Activated CD8-positive, alpha-beta T cell treated with anti-CD3 and anti-CD28 coated beads, Interleukin-2, amount 10 ng/mL, durations not matched to agents 7 days and 5 days (primary cell): ENCODE data around the gene TRIM40. TPM values are rescaled to one million over a fixed set of nuclear protein-coding genes. Genes with fewer than 3 reads are reported as not detected.

Experiments used
- ATAC-seq: fragments of 150-1000 bp; cut with Tn5 transposase; one replicate; pipeline ENCODE4 v1.10.0; 2021; ENCODE audit warnings: moderate library complexity
- CTCF ChIA-PET: fragments of 350-600 bp; sonication (Branson Sonifier 250); formaldehyde crosslinking; loops from one replicate; lab custom pipeline; 2021; ENCODE audit warnings: antibody characterized with exemption; lab: Charles Lee
- POLR2A ChIA-PET: fragments of 350-600 bp; sonication (Branson Sonifier 250); formaldehyde crosslinking; loops from one replicate; lab custom pipeline; 2021; ENCODE audit warnings: antibody characterized with exemption; lab: Charles Lee
- DNase-seq: peaks from one replicate; pipeline ENCODE4 v3.0.0-alpha.2; 2020
- H3K27ac Mint-ChIP-seq: one replicate; pipeline ENCODE4 v1.8.0; 2021; ENCODE audit warnings: mild to moderate bottlenecking, mixed read lengths
- H3K27me3 Mint-ChIP-seq: one replicate; pipeline ENCODE4 v1.8.0; 2021; ENCODE audit warnings: low read depth, mixed read lengths
- H3K36me3 Mint-ChIP-seq: one replicate; pipeline ENCODE4 v1.8.0; 2021; ENCODE audit warnings: low read depth, mixed read lengths
- H3K4me1 Mint-ChIP-seq: one replicate; pipeline ENCODE4 v1.8.0; 2021; ENCODE audit warnings: low read depth, mixed read lengths
- H3K4me3 Mint-ChIP-seq: one replicate; pipeline ENCODE4 v1.8.0; 2021; ENCODE audit warnings: mild to moderate bottlenecking, mixed read lengths
- H3K9me3 Mint-ChIP-seq: one replicate; pipeline ENCODE4 v1.8.0; 2022; ENCODE audit warnings: mixed read lengths; ENCODE audit not compliant: insufficient read depth
- total RNA-seq, 2 experiments: library from RNA; stranded (reverse); gene quantifications; one replicate each; pipeline ENCODE4 v1.2.3, GENCODE V29; 2021

TRIM40 gene, protein sequence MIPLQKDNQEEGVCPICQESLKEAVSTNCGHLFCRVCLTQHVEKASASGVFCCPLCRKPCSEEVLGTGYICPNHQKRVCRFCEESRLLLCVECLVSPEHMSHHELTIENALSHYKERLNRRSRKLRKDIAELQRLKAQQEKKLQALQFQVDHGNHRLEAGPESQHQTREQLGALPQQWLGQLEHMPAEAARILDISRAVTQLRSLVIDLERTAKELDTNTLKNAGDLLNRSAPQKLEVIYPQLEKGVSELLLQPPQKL
- total RNA-seq: not detected

GRCh38 chr6:30135757-30136156, at the start of gene TRIM40:
TRIM40 (plus strand) TSS chr6:30136140; CDS start chr6:30137037, 897 bp downstream.
- no peak within 1 kb of the TSS for H3K4me3 Mint-ChIP-seq
- peaks cover 15% of the 10 kb centered on the region for H3K4me1 Mint-ChIP-seq
- no peak within 1 kb of the TSS for H3K27ac Mint-ChIP-seq
- POLR2A ChIA-PET: no interaction called here
- H3K36me3 Mint-ChIP-seq: no peaks in the 10 kb centered on the region
- CTCF ChIA-PET: interaction anchor here (7.6 kb wide), 1 partner anchor 32 kb away, joined by 248 read pairs; no protein-coding TSS in a partner anchor
- peaks cover 49% of the 10 kb centered on the region for H3K27me3 Mint-ChIP-seq
- no peaks in the 10 kb centered on the region for H3K9me3 Mint-ChIP-seq
- no peak for DNase-seq
- no peak for ATAC-seq

- H3K27ac Mint-ChIP-seq: no peak overlapping the region
- H3K27me3 Mint-ChIP-seq: peaks cover 46% of the 10 kb centered on the region
These were observed 48.1 kb upstream of the TRIM40 start for GRCh38 chr6:30087876-30088275.

GRCh38 chr6:30091577-30092381, 44.2 kb upstream of the TRIM40 start:
- Mint-ChIP-seq H3K4me3 (no peak overlapping the region), H3K4me1 (no peaks in the 10 kb centered on the region), H3K27ac (no peak overlapping the region), H3K27me3 (peaks cover 69% of the 10 kb centered on the region), H3K36me3 (no peaks in the 10 kb centered on the region), H3K9me3 (no peaks in the 10 kb centered on the region)
- ChIA-PET CTCF (interaction anchor here (2.1 kb wide), 1 partner anchor 11 kb away, joined by 9 read pairs; no protein-coding TSS in a partner anchor), POLR2A (no interaction called here)
- no peak for DNase-seq
- no peak for ATAC-seq

More at GRCh38 chr6:30087876-30088275, 48.1 kb upstream of the TRIM40 start:
- H3K4me1 Mint-ChIP-seq: no peaks in the 10 kb centered on the region
- POLR2A ChIA-PET: interaction anchor here (0.7 to 1.1 kb wide), 2 partner anchors 22 to 27 kb away, joined by 3 to 4 read pairs; partner anchors contain the start of gene POLR1H
- DNase-seq: no peak
- CTCF ChIA-PET: interaction anchor here (2.8 to 3.9 kb wide), 2 partner anchors 15 to 43 kb away, joined by 15 to 19 read pairs; no protein-coding TSS in a partner anchor
- no peaks in the 10 kb centered on the region for H3K36me3 Mint-ChIP-seq
- no peak for ATAC-seq
- no peak overlapping the region for H3K4me3 Mint-ChIP-seq
- no peaks in the 10 kb centered on the region for H3K9me3 Mint-ChIP-seq

DNA sequence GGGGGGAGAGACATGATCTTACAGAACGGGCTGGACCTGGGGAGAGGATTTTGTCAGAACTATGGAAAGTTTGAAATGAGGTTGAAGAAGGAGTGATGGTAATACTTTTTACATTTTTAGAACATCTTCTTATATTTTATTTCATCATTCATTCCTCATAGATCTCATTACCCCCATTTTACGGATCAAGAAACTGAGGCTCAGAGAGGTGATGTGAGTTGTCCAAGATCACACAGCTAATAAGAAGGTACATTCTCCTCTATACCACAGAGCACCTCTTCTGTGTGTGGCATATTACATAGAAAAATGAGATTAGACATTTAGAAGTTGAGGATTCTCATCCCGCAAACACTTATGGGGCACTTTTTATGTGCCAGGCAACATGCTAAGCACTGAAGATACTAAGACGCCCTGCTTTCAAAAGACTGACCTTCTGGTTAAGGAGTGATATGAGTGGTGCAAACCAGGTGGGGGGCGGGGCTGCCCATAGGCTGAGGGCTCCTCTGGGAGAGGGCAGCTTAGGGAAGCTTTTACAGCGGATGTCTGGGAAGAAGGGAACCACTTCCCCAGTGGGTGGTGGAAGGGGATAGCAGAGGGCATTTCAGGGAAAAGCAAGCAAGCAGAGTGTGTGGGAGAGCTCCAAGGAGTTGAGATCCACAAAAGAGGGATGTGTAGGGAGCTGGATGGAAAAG, 42.9 kb upstream of the TRIM40 start:
- Mint-ChIP-seq H3K4me1 (peaks cover 7% of the 10 kb centered on the region), H3K9me3 (no peaks in the 10 kb centered on the region), H3K4me3 (no peak overlapping the region), H3K27ac (no peak overlapping the region), H3K27me3 (peaks cover 69% of the 10 kb centered on the region), H3K36me3 (no peaks in the 10 kb centered on the region)
- ATAC-seq: no peak
- POLR2A ChIA-PET: no interaction called here
- no peak for DNase-seq
- CTCF ChIA-PET: interaction anchor here (2.1 kb wide), 1 partner anchor 11 kb away, joined by 13 read pairs; no protein-coding TSS in a partner anchor

DNA sequence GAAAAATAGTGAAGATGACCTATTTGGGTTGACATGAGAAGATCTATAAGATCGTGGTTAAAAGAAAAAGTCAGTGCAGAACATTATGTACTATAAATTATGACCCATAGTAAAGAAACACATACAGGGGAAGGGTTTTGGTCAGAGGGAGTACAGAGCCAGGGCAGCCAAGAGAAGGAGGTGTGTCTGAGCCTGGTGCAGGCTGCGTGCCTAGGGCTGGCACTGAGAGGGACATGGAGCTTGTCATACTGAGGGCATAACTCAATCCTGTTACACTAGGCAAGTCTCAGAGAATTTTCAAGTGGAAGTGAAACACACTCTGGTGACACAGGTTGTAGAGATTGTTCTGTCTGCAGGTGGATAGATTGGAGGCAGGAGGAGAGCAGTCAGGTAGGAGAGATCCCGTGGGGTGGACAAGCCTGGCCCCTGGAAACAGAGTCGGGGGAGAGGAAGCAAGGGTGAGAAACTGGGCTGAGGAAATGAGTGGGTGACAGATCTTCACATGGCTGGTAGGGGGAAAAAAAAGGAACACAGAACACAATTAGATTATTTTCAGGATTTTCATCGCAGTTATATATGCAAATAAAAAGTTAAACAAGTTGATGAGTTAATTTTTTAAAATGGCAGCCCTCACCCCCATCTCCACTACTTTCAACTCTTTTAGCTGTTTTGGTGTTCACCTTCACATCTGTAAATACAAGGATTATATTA, 41.8 kb upstream of the TRIM40 start:
- Mint-ChIP-seq H3K36me3 (no peaks in the 10 kb centered on the region), H3K27me3 (peaks cover 74% of the 10 kb centered on the region), H3K27ac (no peak overlapping the region), H3K4me3 (no peak overlapping the region), H3K4me1 (peaks cover 12% of the 10 kb centered on the region), H3K9me3 (no peaks in the 10 kb centered on the region)
- ATAC-seq: no peak
- ChIA-PET CTCF (interaction anchor here (0.7 to 2.1 kb wide), 4 partner anchors 10 to 37 kb away, joined by 3 to 13 read pairs (median 3); no protein-coding TSS in a partner anchor), POLR2A (interaction anchor here (0.9 to 2.5 kb wide), 2 partner anchors 10 to 33 kb away, joined by 3 to 8 read pairs; partner anchors contain the start of gene POLR1H)
- peak; percentile 13 for DNase-seq

GRCh38 chr6:30096829-30097228, 39.1 kb upstream of the TRIM40 start:
- Mint-ChIP-seq H3K27me3 (peaks cover 78% of the 10 kb centered on the region), H3K9me3 (no peaks in the 10 kb centered on the region)

GRCh38 chr6:30097902-30098768, 37.8 kb upstream of the TRIM40 start:
- ATAC-seq: no peak
- DNase-seq: no peak
- H3K4me3 Mint-ChIP-seq: no peak overlapping the region
- H3K27me3 Mint-ChIP-seq: peaks cover 70% of the 10 kb centered on the region
- no peaks in the 10 kb centered on the region for H3K36me3 Mint-ChIP-seq
- H3K27ac Mint-ChIP-seq: no peak overlapping the region
- peaks cover 39% of the 10 kb centered on the region for H3K4me1 Mint-ChIP-seq
- POLR2A ChIA-PET: no interaction called here
- CTCF ChIA-PET: interaction anchor here (1.0 kb wide), 1 partner anchor 33 kb away, joined by 4 read pairs; no protein-coding TSS in a partner anchor
- H3K9me3 Mint-ChIP-seq: no peaks in the 10 kb centered on the region

More at GRCh38 chr6:30096829-30097228, 39.1 kb upstream of the TRIM40 start:
- H3K36me3 Mint-ChIP-seq: no peaks in the 10 kb centered on the region
- POLR2A ChIA-PET: no interaction called here
- ATAC-seq: no peak
- no peak for DNase-seq
- no peak overlapping the region for H3K4me3 Mint-ChIP-seq
- H3K27ac Mint-ChIP-seq: no peak overlapping the region
- H3K4me1 Mint-ChIP-seq: peaks cover 30% of the 10 kb centered on the region
- CTCF ChIA-PET: interaction anchor here (0.6 to 2.4 kb wide), 3 partner anchors 34 to 335 kb away, joined by 3 to 15 read pairs (median 3); no protein-coding TSS in a partner anchor

DNA sequence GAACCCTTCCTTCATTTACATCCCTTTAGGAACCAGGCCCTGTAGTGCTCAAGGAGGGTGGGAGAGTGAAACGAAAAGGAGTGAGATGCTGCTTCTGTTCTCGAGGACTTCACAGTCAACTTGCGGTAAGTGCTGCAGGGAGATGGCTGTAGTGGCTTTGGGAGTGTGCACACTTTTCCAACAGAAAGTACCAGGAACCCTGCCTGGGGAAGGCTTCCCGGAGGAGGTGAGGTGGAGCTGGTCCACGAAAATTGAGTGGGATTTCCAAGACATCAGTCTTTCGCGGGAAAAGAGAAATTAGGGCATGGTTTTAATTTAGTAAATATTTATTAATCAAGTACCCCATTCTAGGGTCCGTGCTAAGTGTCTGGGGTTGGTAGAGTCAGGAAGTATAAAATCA, 35.8 kb upstream of the TRIM40 start:
- Mint-ChIP-seq H3K27ac (no peak overlapping the region), H3K9me3 (no peaks in the 10 kb centered on the region), H3K27me3 (peaks cover 70% of the 10 kb centered on the region), H3K4me3 (peak overlapping the region; percentile 38), H3K4me1 (peaks cover 45% of the 10 kb centered on the region), H3K36me3 (no peaks in the 10 kb centered on the region)
- DNase-seq (no peak), ATAC-seq (no peak)
- POLR2A ChIA-PET: no interaction called here
- CTCF ChIA-PET: no interaction called here

DNA sequence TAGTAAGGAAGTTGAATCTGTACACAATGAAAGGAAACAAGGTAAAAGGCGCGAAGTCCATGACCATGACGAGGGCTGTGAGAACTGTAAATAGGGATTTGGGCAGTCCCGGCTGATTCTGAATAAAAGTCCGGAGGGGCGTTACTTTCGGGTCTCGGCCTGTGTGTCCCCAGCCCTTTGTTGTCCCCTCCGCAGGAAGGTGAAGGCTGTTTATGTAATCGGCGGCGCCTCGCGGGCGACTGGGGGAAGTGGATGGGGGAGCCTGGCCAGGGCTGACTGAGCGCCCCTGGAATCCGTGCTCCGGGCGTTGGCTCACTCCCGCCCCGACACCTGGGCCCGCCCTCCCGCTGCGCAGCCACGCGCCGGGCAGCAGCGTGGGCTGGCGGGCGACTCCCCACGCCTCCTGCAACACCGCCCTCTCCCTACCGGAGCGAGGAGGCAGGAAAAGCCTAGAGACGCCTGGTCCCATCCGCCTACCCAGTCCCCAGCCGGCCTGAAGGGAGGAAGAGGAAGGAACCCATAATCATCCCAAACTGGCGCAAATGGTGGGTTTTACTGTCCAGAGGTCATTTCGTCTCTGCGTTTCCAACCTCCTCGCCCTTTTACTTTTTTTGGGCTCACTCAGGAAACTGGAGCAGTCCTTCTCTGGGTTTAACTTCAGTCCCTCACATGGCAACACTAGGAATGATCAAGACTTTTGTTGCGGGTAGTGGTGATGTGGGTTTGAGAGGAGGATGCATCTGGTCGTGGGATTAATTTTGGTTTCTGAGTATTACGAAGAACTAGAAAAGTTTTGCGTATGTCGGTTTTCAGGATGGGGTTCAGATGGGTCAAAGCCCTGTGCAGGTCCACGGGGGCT, 35.1 kb upstream of the TRIM40 start:
- DNase-seq: no peak
- peak; percentile 14 for ATAC-seq
- CTCF ChIA-PET: interaction anchor here (1.1 to 5.6 kb wide), 4 partner anchors 30 to 252 kb away, joined by 3 to 248 read pairs (median 4); partner anchors contain the start of gene TRIM40
- peaks cover 65% of the 10 kb centered on the region for H3K27me3 Mint-ChIP-seq
- no peaks in the 10 kb centered on the region for H3K9me3 Mint-ChIP-seq
- peaks cover 45% of the 10 kb centered on the region for H3K4me1 Mint-ChIP-seq
- H3K4me3 Mint-ChIP-seq: peak overlapping the region; percentile 61
- POLR2A ChIA-PET: interaction anchor here (0.6 to 1.4 kb wide), 2 partner anchors 35 to 1635 kb away, joined by 3 to 7 read pairs; partner anchors contain the start of gene PPP1R11
- H3K36me3 Mint-ChIP-seq: no peaks in the 10 kb centered on the region
- no peak overlapping the region for H3K27ac Mint-ChIP-seq
